Bone marrow (tissue), 2 donors: ENCODE measurements around the gene MAU2.
"Not testable (repeated sequence)": the region's sequence is repeated elsewhere in the genome, so short reads cannot be mapped to it uniquely, and the experiment has no call there.

Experiments used
- DNase-seq, 2 donors: peaks; one replicate each; lab custom pipeline; 2025; lab: John Stamatoyannopoulos, UW

The MAU2 gene

GRCh38 chr19:19345970-19346369 lies 25.3 kb downstream of the MAU2 start:
- DNase-seq, result no peak

- no peak for DNase-seq
These were observed 26.9 kb downstream of the MAU2 start for GRCh38 chr19:19347401-19348110.

- DNase-seq, result no peak
These were observed 27.6 kb downstream of the MAU2 start for GRCh38 chr19:19348266-19348665.

- no peak for DNase-seq
These were observed 28.7 kb downstream of the MAU2 start for GRCh38 chr19:19349365-19349764.

- DNase-seq, result not testable (repeated sequence)
These were observed 30.1 kb downstream of the MAU2 start for GRCh38 chr19:19350756-19351155.

GRCh38 chr19:19352823-19353222 lies 32.2 kb downstream of the MAU2 start:
- DNase-seq, result no peak

- DNase-seq, result no peak
These were observed 33.4 kb downstream of the MAU2 start for GRCh38 chr19:19354007-19354406.

GRCh38 chr19:19354932-19355331 lies 34.3 kb downstream of the MAU2 start:
- DNase-seq, result no peak

- DNase-seq, result no peak
These were observed 35.0 kb downstream of the MAU2 start for GRCh38 chr19:19355606-19356139.

- DNase-seq, result no peak
These were observed 35.9 kb downstream of the MAU2 start for GRCh38 chr19:19356500-19356899.

- no peak for DNase-seq
These were observed 36.4 kb downstream of the MAU2 start for GRCh38 chr19:19356901-19357566.

- peak; percentile 22 to 67 for DNase-seq
These were observed 40.5 kb downstream of the MAU2 start for GRCh38 chr19:19361075-19361594.

GRCh38 chr19:19362075-19362474 lies 41.4 kb downstream of the MAU2 start:
- DNase-seq, result no peak

GRCh38 chr19:19366434-19367396 lies 46.1 kb downstream of the MAU2 start:
- DNase-seq, result peak; percentile 19 to 47

- no peak for DNase-seq
These were observed 47.5 kb downstream of the MAU2 start for GRCh38 chr19:19368087-19368486.

GRCh38 chr19:19371059-19371458 lies 50.4 kb downstream of the MAU2 start:
- DNase-seq, result no peak

GRCh38 chr19:19372656-19373416 lies 52.2 kb downstream of the MAU2 start:
- peak; percentile 7 to 79 for DNase-seq

- no peak for DNase-seq
These were observed 58.9 kb downstream of the MAU2 start for GRCh38 chr19:19379527-19379926.

- DNase-seq, result not testable (repeated sequence)
These were observed 59.7 kb downstream of the MAU2 start for GRCh38 chr19:19380316-19380715.

- DNase-seq, result no peak
These were observed 60.6 kb downstream of the MAU2 start for GRCh38 chr19:19381007-19381926.
